AG04449 (cell line): ENCODE data around the gene PPFIA1.

ENCODE experiments used
- CTCF ChIA-PET: fragments of 350-600 bp; formaldehyde crosslinking; extraction: SDS; loops from one replicate; lab custom pipeline; 2021; ENCODE audit warnings: antibody characterized with exemption; lab: Yijun Ruan, JAX
- POLR2A ChIA-PET: fragments of 400-600, 350-600 bp; formaldehyde crosslinking; extraction: SDS; loops from one replicate; lab custom pipeline; 2020; ENCODE audit warnings: antibody characterized with exemption, inconsistent platforms; lab: Yijun Ruan, JAX
- DNase-seq: peaks from one replicate; pipeline ENCODE4 v3.0.0-alpha.2; 2010; ENCODE audit warnings: low read depth, low spot score
- H3K4me3 ChIP-seq: 2 replicates; pipeline ENCODE4 v1.5.1; 2011; ENCODE audit warnings: low read depth, mild to moderate bottlenecking, control low read depth, low read length
- CTCF ChIP-seq: IDR thresholded peaks from one replicate; pipeline ENCODE4 v1.5.1; 2011; ENCODE audit warnings: mild to moderate bottlenecking, moderate library complexity, low read length, control low read depth, inconsistent platforms; ENCODE audit not compliant: insufficient read depth; ENCODE audit errors: missing control alignments

PPFIA1 gene

DNA sequence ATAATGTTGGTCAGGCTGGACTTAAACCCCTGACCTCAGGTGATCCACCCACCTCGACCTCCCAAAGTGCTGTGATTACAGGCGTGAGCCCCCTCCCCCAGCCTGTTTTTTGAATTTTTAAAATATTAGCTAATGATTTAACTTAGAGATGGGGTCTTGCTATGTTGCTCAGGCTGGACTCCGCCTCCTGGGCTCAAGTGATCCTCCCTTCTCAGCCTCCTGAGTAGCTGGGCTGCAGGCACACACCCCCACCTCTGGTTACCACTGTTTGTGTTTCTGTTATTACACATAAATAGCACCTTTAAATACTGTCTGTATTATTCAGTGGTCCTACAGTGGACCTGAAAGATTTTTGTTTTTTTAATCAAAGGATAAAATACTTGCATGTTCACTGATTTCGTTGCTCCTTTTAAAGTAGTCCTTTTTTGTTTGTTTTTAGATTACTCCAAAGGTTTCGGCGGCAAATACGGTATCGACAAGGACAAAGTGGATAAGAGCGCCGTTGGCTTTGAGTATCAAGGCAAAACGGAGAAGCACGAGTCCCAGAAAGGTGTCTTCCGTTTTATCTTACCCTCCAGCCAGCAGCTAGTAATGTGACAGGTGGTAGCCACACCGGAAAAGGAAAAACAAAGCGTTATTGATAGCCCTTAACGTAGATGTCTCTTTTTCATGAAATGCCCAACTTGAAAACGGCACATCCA lies 149.0 kb downstream of the PPFIA1 start:
- ChIA-PET POLR2A (no interaction called here), CTCF (interaction anchor here (1.2 kb wide), 1 partner anchor 13 kb away, joined by 3 read pairs; no protein-coding TSS in a partner anchor)
- DNase-seq = no peak
- TF ChIP-seq CTCF = no peak
- no peak overlapping the region for H3K4me3 ChIP-seq

- no peak for TF ChIP-seq CTCF
- no peak overlapping the region for H3K4me3 ChIP-seq
- POLR2A ChIA-PET = no interaction called here
- no peak for DNase-seq
- CTCF ChIA-PET = interaction anchor here (1.2 kb wide), 1 partner anchor 13 kb away, joined by 3 read pairs; no protein-coding TSS in a partner anchor
Observed at GRCh38 chr11:70420008-70420464, 149.5 kb downstream of the PPFIA1 start.

GRCh38 chr11:70420496-70420895 lies 150.0 kb downstream of the PPFIA1 start:
- no peak overlapping the region for H3K4me3 ChIP-seq
- ChIA-PET CTCF (interaction anchor here (1.2 kb wide), 1 partner anchor 12 kb away, joined by 3 read pairs; no protein-coding TSS in a partner anchor), POLR2A (interaction anchor here (0.6 kb wide), 1 partner anchor 127 kb away, joined by 5 read pairs; no protein-coding TSS in a partner anchor)
- TF ChIP-seq CTCF = no peak
- no peak for DNase-seq

- ChIA-PET CTCF (no interaction called here), POLR2A (interaction anchor here (0.6 kb wide), 1 partner anchor 128 kb away, joined by 5 read pairs; no protein-coding TSS in a partner anchor)
Observed at GRCh38 chr11:70421123-70421522, 150.6 kb downstream of the PPFIA1 start.

DNA sequence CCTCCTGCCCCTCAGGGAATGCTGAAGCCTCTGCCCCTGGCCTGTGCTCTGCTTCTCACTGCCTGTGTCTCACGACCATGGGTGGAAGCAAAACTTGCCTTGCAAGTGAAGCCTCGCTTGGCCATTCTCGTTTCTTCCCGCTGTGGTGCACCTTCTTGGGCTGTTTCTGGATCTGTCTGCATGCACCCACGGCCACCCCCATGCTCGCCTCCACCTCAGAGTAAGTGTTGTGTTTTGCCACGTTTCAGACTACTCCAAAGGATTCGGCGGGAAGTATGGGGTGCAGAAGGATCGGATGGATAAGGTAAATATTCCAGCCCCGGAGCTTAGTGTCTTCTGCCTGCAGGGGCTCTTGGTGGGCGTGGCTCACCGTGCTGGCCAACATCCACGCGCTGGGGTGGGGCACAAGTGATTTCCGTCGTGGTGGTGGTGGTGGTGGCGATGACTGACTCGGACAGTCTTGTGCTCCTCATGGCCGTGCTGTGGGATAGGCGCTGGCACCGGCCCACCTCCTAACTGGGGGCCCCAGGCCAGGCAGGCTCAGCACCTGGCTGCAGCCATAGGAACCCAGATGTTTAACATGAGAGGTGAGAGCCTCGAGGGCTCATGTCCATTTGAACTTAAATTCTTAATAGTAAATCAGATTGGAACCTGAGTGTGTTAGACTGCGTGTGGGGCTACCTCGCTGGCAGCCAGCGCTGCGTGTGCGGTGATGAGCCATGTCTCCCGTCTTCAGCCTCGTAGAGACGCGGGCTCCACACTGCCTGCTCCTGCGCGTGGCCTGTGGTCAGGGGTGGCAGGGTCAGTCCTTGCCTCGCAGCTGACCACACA lies 152.4 kb downstream of the PPFIA1 start:
- POLR2A ChIA-PET = no interaction called here

More at GRCh38 chr11:70421123-70421522, 150.6 kb downstream of the PPFIA1 start:
- TF ChIP-seq CTCF = no peak
- no peak for DNase-seq
- H3K4me3 ChIP-seq = no peak overlapping the region

More for the DNA sequence above, 152.4 kb downstream of the PPFIA1 start:
- DNase-seq = no peak
- no peak overlapping the region for H3K4me3 ChIP-seq
- CTCF ChIA-PET = no interaction called here
- no peak for TF ChIP-seq CTCF
